B cell (primary cell): Measurements from ENCODE around the gene PLEKHO2. TPM values are rescaled to one million over a fixed set of nuclear protein-coding genes. Genes with fewer than 3 reads are reported as not detected.

Experiments used
- ATAC-seq: fragments of 200-7000 bp; cut with Tn5 transposase; one replicate; pipeline ENCODE4 v1.10.0; 2021; ENCODE audit warnings: low read depth, mild to moderate bottlenecking, moderate number of reproducible peaks, moderate library complexity
- CTCF ChIA-PET: fragments of 350-600 bp; sonication (Branson Sonifier 250); formaldehyde crosslinking; loops from one replicate; lab custom pipeline; 2021; ENCODE audit warnings: antibody characterized with exemption, inconsistent platforms; lab: Charles Lee
- POLR2A ChIA-PET: fragments of 350-600 bp; sonication (Branson Sonifier 250); formaldehyde crosslinking; loops from one replicate; lab custom pipeline; 2021; ENCODE audit warnings: antibody characterized with exemption; lab: Charles Lee
- DNase-seq: peaks from one replicate; pipeline ENCODE4 v3.0.0; 2013
- H2AFZ ChIP-seq: 2 replicates; pipeline ENCODE4 v1.6.1; 2012; ENCODE audit warnings: mild to moderate bottlenecking, low read depth, low read length; ENCODE audit not compliant: insufficient read depth, poor library complexity, severe bottlenecking
- H3K27ac ChIP-seq, 2 donors: 1 replicate in 1 of 2; 2 replicates in 1 of 2; pipeline ENCODE4 v1.5.1; 2012 to 2013; ENCODE audit warnings: low read length in 2 of 2, mild to moderate bottlenecking in 2 of 2, moderate library complexity in 1 of 2
- H3K27me3 ChIP-seq, 4 experiments: fragments of 200-600 bp in 1 of 4; sonication (generic) in 1 of 4; replicated peaks in 1 of 4; 1 replicate in 2 of 4; 2 replicates in 2 of 4; pipeline versions ENCODE4 v1.6.1 to v1.7.0; 2013 to 2016; ENCODE audit warnings: low read length in 3 of 4, mild to moderate bottlenecking in 2 of 4, mixed read lengths in 1 of 4, moderate library complexity in 1 of 4; ENCODE audit not compliant: insufficient read depth in 4 of 4, control insufficient read depth in 3 of 4; ENCODE audit errors: control extremely low read depth in 1 of 4
- H3K36me3 ChIP-seq, 2 experiments: replicated peaks in 1 of 2; 1 replicate in 1 of 2; 2 replicates in 1 of 2; pipeline versions ENCODE4 v1.6.1 to v1.7.1; 2013; ENCODE audit warnings: low read length in 1 of 2; ENCODE audit not compliant: insufficient read depth in 2 of 2, control insufficient read depth in 1 of 2; ENCODE audit errors: control extremely low read depth in 1 of 2, extremely low read depth in 1 of 2
- H3K4me1 ChIP-seq, 2 donors: fragments of 200-600 bp in 1 of 2; sonication (generic) in 1 of 2; 1 replicate in 1 of 2; 2 replicates in 1 of 2; pipeline versions ENCODE4 v1.5.1 to v1.6.1; 2013 to 2017; ENCODE audit warnings: low read length in 2 of 2; ENCODE audit not compliant: control insufficient read depth in 2 of 2, insufficient read depth in 2 of 2
- H3K4me2 ChIP-seq: replicated peaks from 2 replicates; pipeline ENCODE3; 2012; ENCODE audit warnings: mild to moderate bottlenecking, low read depth, low read length; ENCODE audit not compliant: poor library complexity, severe bottlenecking
- H3K4me3 ChIP-seq, 5 experiments: fragments of 200-600 bp in 1 of 5; sonication (generic) in 1 of 5; 1 replicate in 3 of 5; 2 replicates in 2 of 5; pipeline versions ENCODE4 v1.5.1 to v1.7.0; 2011 to 2016; ENCODE audit warnings: low read length in 4 of 5, mild to moderate bottlenecking in 4 of 5, low read depth in 2 of 5, control low read depth in 1 of 5, moderate library complexity in 1 of 5; ENCODE audit not compliant: insufficient read depth in 1 of 5; ENCODE audit errors: control extremely low read depth in 1 of 5, extremely low read depth in 1 of 5
- H3K79me2 ChIP-seq: fragments of 200-600 bp; sonication (generic); one replicate; pipeline ENCODE4 v1.6.0; 2016; ENCODE audit warnings: low read length; ENCODE audit not compliant: control insufficient read depth, insufficient read depth
- H3K9ac ChIP-seq: fragments of 200-600 bp; sonication (generic); 2 replicates; pipeline ENCODE4 v1.6.1; 2017; ENCODE audit warnings: mild to moderate bottlenecking, low read length, moderate library complexity
- H3K9me3 ChIP-seq, 3 donors: one replicate each; pipeline versions ENCODE4 v1.6.1 to v1.7.1; 2013; ENCODE audit warnings: low read length in 2 of 3; ENCODE audit not compliant: control insufficient read depth in 2 of 3, insufficient read depth in 1 of 3; ENCODE audit errors: control extremely low read depth in 1 of 3
- H4K20me1 ChIP-seq: 2 replicates; pipeline ENCODE4 v1.6.0; 2012; ENCODE audit warnings: mild to moderate bottlenecking, low read length; ENCODE audit not compliant: insufficient read depth, control insufficient read depth, poor library complexity, severe bottlenecking
- H3K27ac Mint-ChIP-seq: one replicate; pipeline ENCODE4 v1.8.0; 2021; ENCODE audit warnings: mixed read lengths
- H3K27me3 Mint-ChIP-seq: one replicate; pipeline ENCODE4 v1.8.0; 2021; ENCODE audit warnings: mixed read lengths
- H3K4me1 Mint-ChIP-seq: one replicate; pipeline ENCODE4 v1.8.0; 2021; ENCODE audit warnings: mixed read lengths
- H3K4me3 Mint-ChIP-seq: one replicate; pipeline ENCODE4 v1.8.0; 2021; ENCODE audit warnings: mixed read lengths
- H3K9me3 Mint-ChIP-seq: one replicate; pipeline ENCODE4 v1.8.0; 2022; ENCODE audit warnings: mixed read lengths; ENCODE audit not compliant: insufficient read depth
- CTCF ChIP-seq: fragments of 200-600 bp; IDR thresholded peaks from one replicate; pipeline ENCODE4 v1.8.0; 2022; ENCODE audit warnings: antibody characterized with exemption, mild to moderate bottlenecking
- EZH2 ChIP-seq: IDR thresholded peaks from 2 replicates; pipeline ENCODE4 v1.6.1; 2012; ENCODE audit warnings: borderline replicate concordance, low read depth, mild to moderate bottlenecking, moderate library complexity, low read length; ENCODE audit not compliant: insufficient read depth, poor library complexity, severe bottlenecking
- WGBS: methylation state at CpG from one replicate; pipeline ENCODE4 v1.1.5; 2013; ENCODE audit warnings: missing lambda C conversion rate; ENCODE audit not compliant: insufficient coverage; 5-methylcytosine and 5-hydroxymethylcytosine counted together
- intact Hi-C: fragments of 100-400 bp; cut with micrococcal nuclease; formaldehyde crosslinking; loops from one replicate; pipeline ENCODE4 v1.10.0; 2022
- polyA plus RNA-seq: library from polyadenylated mRNA; depleted of rRNA; stranded (reverse); fragments of >200 nt; gene quantifications from 2 replicates; pipeline ENCODE4 v1.2.3, GENCODE V29; 2012
- total RNA-seq, 2 donors: library from RNA; stranded (reverse); fragments of 120-200 nt in 1 of 2; gene quantifications; 1 replicate in 1 of 2; 2 replicates in 1 of 2; pipeline versions ENCODE4 v1.2.3 to v1.2.4, GENCODE V29; 2013 to 2022

PLEKHO2 gene
- total and polyA plus RNA-seq, 2 donors (not counting 1 experiment from before 2014, with no cell fraction given) = 13.7 to 23.1 TPM

GRCh38 chr15:64857421-64857820 is 15.7 kb downstream of the PLEKHO2 start:
- Histone ChIP-seq H3K4me1 (peaks cover 11 to 29% of the 10 kb centered on the region in 2 donors), H3K27me3 (no peaks in the 10 kb centered on the region), H3K79me2 (peaks cover 70% of the 10 kb centered on the region), H3K4me2 (peak overlapping the region; percentile 1), H2AFZ (no peak overlapping the region), H4K20me1 (peaks cover 92% of the 10 kb centered on the region), H3K9ac (no peak overlapping the region), H3K4me3 (no peak overlapping the region), H3K36me3 (peaks cover 3 to 81% of the 10 kb centered on the region in 2 experiments), H3K27ac (no peak overlapping the region), H3K9me3 (no peaks in the 10 kb centered on the region)
- TF ChIP-seq CTCF = no peak
- TF ChIP-seq EZH2 = no peak
- CTCF ChIA-PET = interaction anchor here (1.3 to 1.5 kb wide), 2 partner anchors 10 to 37 kb away, joined by 3 to 8 read pairs; no protein-coding TSS in a partner anchor
- H3K27me3 Mint-ChIP-seq = no peaks in the 10 kb centered on the region
- 64% methylated on average over 2 of the region's 4 CpGs for WGBS
- ATAC-seq (no peak), DNase-seq (no peak)
- POLR2A ChIA-PET = interaction anchor here (0.6 to 1.7 kb wide), 2 partner anchors 11 to 36 kb away, joined by 3 to 5 read pairs; no protein-coding TSS in a partner anchor
- no peak overlapping the region for H3K4me3 Mint-ChIP-seq
- H3K4me1 Mint-ChIP-seq = peaks cover 46% of the 10 kb centered on the region
- H3K9me3 Mint-ChIP-seq = no peaks in the 10 kb centered on the region
- intact Hi-C loops = no loop called here
- H3K27ac Mint-ChIP-seq = peak overlapping the region; percentile 79

- H3K4me3 Mint-ChIP-seq = no peak overlapping the region
- intact Hi-C loops = no loop called here
- peaks cover 3 to 80% of the 10 kb centered on the region in 2 experiments for H3K36me3 ChIP-seq
- no peak overlapping the region for H3K9ac ChIP-seq
- H3K27ac ChIP-seq = no peak overlapping the region
- ChIA-PET CTCF (interaction anchor here (1.2 to 1.5 kb wide), 3 partner anchors 10 to 37 kb away, joined by 3 to 8 read pairs (median 3); no protein-coding TSS in a partner anchor), POLR2A (interaction anchor here (0.5 to 0.6 kb wide), 2 partner anchors 12 to 28 kb away, joined by 4 to 5 read pairs; no protein-coding TSS in a partner anchor)
- H3K4me3 ChIP-seq = no peak overlapping the region
- no peak overlapping the region for H3K4me2 ChIP-seq
- H3K4me1 Mint-ChIP-seq = peaks cover 48% of the 10 kb centered on the region
- ATAC-seq (no peak), DNase-seq (no peak)
- no peaks in the 10 kb centered on the region for H3K9me3 ChIP-seq
- H2AFZ ChIP-seq = no peak overlapping the region
- H3K27me3 Mint-ChIP-seq = no peaks in the 10 kb centered on the region
- H3K9me3 Mint-ChIP-seq = no peaks in the 10 kb centered on the region
- peaks cover 92% of the 10 kb centered on the region for H4K20me1 ChIP-seq
- no peaks in the 10 kb centered on the region for H3K27me3 ChIP-seq
- peaks cover 63% of the 10 kb centered on the region for H3K79me2 ChIP-seq
- H3K4me1 ChIP-seq = peaks cover 11 to 29% of the 10 kb centered on the region in 2 donors
- 55% methylated on average over 4 of the region's 6 CpGs for WGBS
- H3K27ac Mint-ChIP-seq = peak overlapping the region; percentile 38
- no peak for TF ChIP-seq CTCF
- no peak for TF ChIP-seq EZH2
These were observed 16.4 kb downstream of the PLEKHO2 start for GRCh38 chr15:64858021-64858575.
